HG02885 (cell line): ENCODE measurements around the gene GANAB.
"Not testable (repeated sequence)": the region's sequence is repeated elsewhere in the genome, so short reads cannot be mapped to it uniquely, and the experiment has no call there.

Source experiments
- ATAC-seq: cut with Tn5 transposase; IDR thresholded peaks from one replicate; pipeline ENCODE4 v1.9.1; 2021; ENCODE audit warnings: mild to moderate bottlenecking; ENCODE audit not compliant: unreplicated experiment, poor library complexity

Gene GANAB

GRCh38 chr11:62669420-62670161 lies 23.2 kb upstream of the GANAB start:
- no peak for ATAC-seq

GRCh38 chr11:62667460-62667859 lies 21.0 kb upstream of the GANAB start:
- no peak for ATAC-seq

GRCh38 chr11:62666259-62666926 lies 20.0 kb upstream of the GANAB start:
- ATAC-seq, result no peak

GRCh38 chr11:62665599-62666258 lies 19.3 kb upstream of the GANAB start:
- peak; percentile 8 for ATAC-seq

- ATAC-seq, result peak; percentile 84
Observed at GRCh38 chr11:62665075-62665598, 18.7 kb upstream of the GANAB start, which contains the start of the genes C11orf98 and CSKMT. Gene C11orf98 (minus strand): TSS chr11:62665210. CDS start chr11:62665169, 41 bp downstream. Gene CSKMT (plus strand): TSS chr11:62665312. CDS start chr11:62665880, 568 bp downstream.

- ATAC-seq, result peak; percentile 24
Observed at GRCh38 chr11:62664405-62665074, 18.1 kb upstream of the GANAB start.

- no peak for ATAC-seq
Observed at GRCh38 chr11:62656796-62657429, 10.5 kb upstream of the GANAB start.

GRCh38 chr11:62654297-62654696 lies 7.9 kb upstream of the GANAB start:
- no peak for ATAC-seq

GRCh38 chr11:62652161-62653006 lies 6.0 kb upstream of the GANAB start:
- no peak for ATAC-seq

- not testable (repeated sequence) for ATAC-seq
Observed at GRCh38 chr11:62650283-62650682, 3.9 kb upstream of the GANAB start.

GRCh38 chr11:62649486-62649885 lies 3.1 kb upstream of the GANAB start:
- ATAC-seq, result no peak

- no peak for ATAC-seq
Observed at GRCh38 chr11:62648967-62649364, 2.6 kb upstream of the GANAB start.

- no peak for ATAC-seq
Observed at GRCh38 chr11:62648185-62648966, 2.0 kb upstream of the GANAB start.

GRCh38 chr11:62647609-62648005 lies 1.2 kb upstream of the GANAB start:
- ATAC-seq, result no peak

GRCh38 chr11:62646825-62647608 lies 604 bp upstream of the GANAB start:
- no peak for ATAC-seq

- ATAC-seq, result no peak
Observed at GRCh38 chr11:62645671-62645945, 805 bp downstream of the GANAB start.

GRCh38 chr11:62644220-62644619 lies 2.2 kb downstream of the GANAB start:
- no peak for ATAC-seq

GRCh38 chr11:62632492-62632891 lies 13.9 kb downstream of the GANAB start:
- no peak for ATAC-seq
